ENCODE measurements around the gene MOB3B. TPM values are rescaled to one million over a fixed set of nuclear protein-coding genes. Genes with fewer than 3 reads are reported as not detected.

Gene MOB3B
- total RNA-seq, 1 experiment from 2014 or later, result 0.03 TPM

DNA sequence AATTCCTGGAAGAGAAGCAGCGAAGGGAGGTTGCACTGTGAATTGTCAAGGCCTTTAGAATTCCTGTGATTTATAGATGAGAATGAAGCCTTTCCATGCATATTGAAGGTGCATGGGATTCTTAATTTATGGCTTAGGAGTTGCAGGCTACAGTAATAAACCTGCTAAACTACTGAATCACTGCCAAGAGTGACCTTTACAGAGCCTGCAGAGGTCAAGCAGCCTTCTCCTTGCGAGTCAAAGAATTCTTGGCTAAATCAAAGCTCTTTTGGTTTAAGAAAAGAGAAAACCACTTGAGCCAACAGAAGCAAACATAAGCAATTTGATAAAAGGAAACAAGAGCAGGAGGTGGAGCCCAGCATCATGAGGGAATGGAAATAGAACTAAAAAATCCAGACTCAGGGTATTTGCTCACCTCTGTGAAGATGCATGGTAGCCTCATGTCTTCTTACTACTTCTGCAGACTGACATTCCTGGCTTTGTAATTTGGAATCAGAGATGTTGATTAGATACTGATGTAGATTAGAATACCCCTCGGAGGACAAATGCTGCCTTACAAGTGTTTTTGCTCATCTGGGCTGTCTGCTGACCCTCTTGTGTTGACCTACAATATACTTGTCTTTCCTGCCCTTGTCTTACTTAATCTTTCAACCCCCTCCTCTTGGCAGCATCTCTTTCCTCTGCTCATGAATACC lies 95.8 kb downstream of the MOB3B start:
- TF ChIP-seq POLR2AphosphoS5 (IDR thresholded peaks at IDR 0.05; ENCODE audit: low read depth, low read length), result no peak
- TF ChIP-seq, protein P1, sequence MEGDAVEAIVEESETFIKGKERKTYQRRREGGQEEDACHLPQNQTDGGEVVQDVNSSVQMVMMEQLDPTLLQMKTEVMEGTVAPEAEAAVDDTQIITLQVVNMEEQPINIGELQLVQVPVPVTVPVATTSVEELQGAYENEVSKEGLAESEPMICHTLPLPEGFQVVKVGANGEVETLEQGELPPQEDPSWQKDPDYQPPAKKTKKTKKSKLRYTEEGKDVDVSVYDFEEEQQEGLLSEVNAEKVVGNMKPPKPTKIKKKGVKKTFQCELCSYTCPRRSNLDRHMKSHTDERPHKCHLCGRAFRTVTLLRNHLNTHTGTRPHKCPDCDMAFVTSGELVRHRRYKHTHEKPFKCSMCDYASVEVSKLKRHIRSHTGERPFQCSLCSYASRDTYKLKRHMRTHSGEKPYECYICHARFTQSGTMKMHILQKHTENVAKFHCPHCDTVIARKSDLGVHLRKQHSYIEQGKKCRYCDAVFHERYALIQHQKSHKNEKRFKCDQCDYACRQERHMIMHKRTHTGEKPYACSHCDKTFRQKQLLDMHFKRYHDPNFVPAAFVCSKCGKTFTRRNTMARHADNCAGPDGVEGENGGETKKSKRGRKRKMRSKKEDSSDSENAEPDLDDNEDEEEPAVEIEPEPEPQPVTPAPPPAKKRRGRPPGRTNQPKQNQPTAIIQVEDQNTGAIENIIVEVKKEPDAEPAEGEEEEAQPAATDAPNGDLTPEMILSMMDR (IDR thresholded peaks at IDR 0.05), result no peak
- TF ChIP-seq, protein P2, sequence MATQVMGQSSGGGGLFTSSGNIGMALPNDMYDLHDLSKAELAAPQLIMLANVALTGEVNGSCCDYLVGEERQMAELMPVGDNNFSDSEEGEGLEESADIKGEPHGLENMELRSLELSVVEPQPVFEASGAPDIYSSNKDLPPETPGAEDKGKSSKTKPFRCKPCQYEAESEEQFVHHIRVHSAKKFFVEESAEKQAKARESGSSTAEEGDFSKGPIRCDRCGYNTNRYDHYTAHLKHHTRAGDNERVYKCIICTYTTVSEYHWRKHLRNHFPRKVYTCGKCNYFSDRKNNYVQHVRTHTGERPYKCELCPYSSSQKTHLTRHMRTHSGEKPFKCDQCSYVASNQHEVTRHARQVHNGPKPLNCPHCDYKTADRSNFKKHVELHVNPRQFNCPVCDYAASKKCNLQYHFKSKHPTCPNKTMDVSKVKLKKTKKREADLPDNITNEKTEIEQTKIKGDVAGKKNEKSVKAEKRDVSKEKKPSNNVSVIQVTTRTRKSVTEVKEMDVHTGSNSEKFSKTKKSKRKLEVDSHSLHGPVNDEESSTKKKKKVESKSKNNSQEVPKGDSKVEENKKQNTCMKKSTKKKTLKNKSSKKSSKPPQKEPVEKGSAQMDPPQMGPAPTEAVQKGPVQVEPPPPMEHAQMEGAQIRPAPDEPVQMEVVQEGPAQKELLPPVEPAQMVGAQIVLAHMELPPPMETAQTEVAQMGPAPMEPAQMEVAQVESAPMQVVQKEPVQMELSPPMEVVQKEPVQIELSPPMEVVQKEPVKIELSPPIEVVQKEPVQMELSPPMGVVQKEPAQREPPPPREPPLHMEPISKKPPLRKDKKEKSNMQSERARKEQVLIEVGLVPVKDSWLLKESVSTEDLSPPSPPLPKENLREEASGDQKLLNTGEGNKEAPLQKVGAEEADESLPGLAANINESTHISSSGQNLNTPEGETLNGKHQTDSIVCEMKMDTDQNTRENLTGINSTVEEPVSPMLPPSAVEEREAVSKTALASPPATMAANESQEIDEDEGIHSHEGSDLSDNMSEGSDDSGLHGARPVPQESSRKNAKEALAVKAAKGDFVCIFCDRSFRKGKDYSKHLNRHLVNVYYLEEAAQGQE (IDR thresholded peaks at IDR 0.05; ENCODE audit: insufficient read depth in 1 of 2, low read depth in 2 of 2, low read length in 1 of 2), result no peak
- TF ChIP-seq TCF7L2 (IDR thresholded peaks at IDR 0.05; ENCODE audit: low read depth, low read length), result no peak
- TF ChIP-seq SIN3A (IDR thresholded peaks at IDR 0.05; ENCODE audit: borderline replicate concordance, insufficient read depth, low read depth, low read length), result no peak
- H3K4me1 ChIP-seq (ENCODE audit: control insufficient read depth, insufficient read depth, low read length), result no peaks in the 10 kb centered on the region
- H3K9me3 ChIP-seq (ENCODE audit: control insufficient read depth, insufficient read depth, low read depth, low read length), result no peaks in the 10 kb centered on the region
- no peaks in the 10 kb centered on the region for H3K36me3 ChIP-seq (ENCODE audit: control insufficient read depth, insufficient read depth, low read length)
- in situ Hi-C loops (cut with HindIII; ENCODE audit: low pct_unique_long_range_greater_than_20kb, low sequenced_read_pairs), result no loop called here
- DNase-seq (ENCODE audit: low read depth, low spot score), result no peak
- CTCF ChIA-PET, result no interaction called here
- intact Hi-C loops (cut with micrococcal nuclease; ENCODE audit: unreplicated experiment), result no loop called here
- POLR2A ChIA-PET, result no interaction called here
- BruUV-seq (replicated peaks), result no TSS peak
- H3K27me3 ChIP-seq (ENCODE audit: control insufficient read depth, insufficient read depth, low read length), result no peaks in the 10 kb centered on the region
- no peak overlapping the region for H3K4me3 ChIP-seq (ENCODE audit: low read depth in 2 of 2, low read length in 2 of 2)
- H3K27ac ChIP-seq (ENCODE audit: low read length), result no peak overlapping the region
- no peak for ATAC-seq

DNA sequence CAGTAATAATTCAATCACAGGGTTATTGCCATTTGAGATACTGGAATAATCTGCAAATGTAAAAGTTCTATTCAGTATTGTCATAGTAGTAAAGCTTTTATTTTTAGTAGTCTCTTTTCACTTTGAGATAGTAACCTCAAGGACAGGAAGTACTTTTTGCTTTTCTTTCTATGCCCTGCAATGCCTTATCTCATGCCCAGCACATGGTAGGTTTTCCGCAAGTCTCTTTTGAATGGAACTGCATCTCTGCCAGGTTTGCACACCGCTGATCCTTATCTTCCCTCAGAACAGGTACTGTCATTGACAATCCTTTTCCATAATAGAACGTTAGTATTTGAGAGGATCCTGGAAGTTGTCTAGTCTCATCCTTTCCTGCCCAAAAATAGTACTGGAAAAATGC lies 97.3 kb downstream of the MOB3B start:
- Histone ChIP-seq H3K9me3 (ENCODE audit: control insufficient read depth, insufficient read depth, low read depth, low read length) (no peaks in the 10 kb centered on the region), H3K36me3 (ENCODE audit: control insufficient read depth, insufficient read depth, low read length) (no peaks in the 10 kb centered on the region), H3K27ac (ENCODE audit: low read length) (no peak overlapping the region), H3K27me3 (ENCODE audit: control insufficient read depth, insufficient read depth, low read length) (no peaks in the 10 kb centered on the region), H3K4me1 (ENCODE audit: control insufficient read depth, insufficient read depth, low read length) (no peaks in the 10 kb centered on the region), H3K4me3 (ENCODE audit: low read depth in 2 of 2, low read length in 2 of 2) (no peak overlapping the region)
- DNase-seq (ENCODE audit: low read depth, low spot score) (no peak), ATAC-seq (no peak)
- ChIA-PET POLR2A (no interaction called here), CTCF (no interaction called here)
- TF ChIP-seq POLR2AphosphoS5 (IDR thresholded peaks at IDR 0.05; ENCODE audit: low read depth, low read length), result no peak
- no peak for TF ChIP-seq SIN3A (IDR thresholded peaks at IDR 0.05; ENCODE audit: borderline replicate concordance, insufficient read depth, low read depth, low read length)
- TF ChIP-seq, protein P1 (IDR thresholded peaks at IDR 0.05), result no peak
- TF ChIP-seq, protein P2 (IDR thresholded peaks at IDR 0.05; ENCODE audit: insufficient read depth in 1 of 2, low read depth in 2 of 2, low read length in 1 of 2), result no peak
- no peak for TF ChIP-seq TCF7L2 (IDR thresholded peaks at IDR 0.05; ENCODE audit: low read depth, low read length)
- in situ Hi-C loops (cut with HindIII; ENCODE audit: low pct_unique_long_range_greater_than_20kb, low sequenced_read_pairs) (no loop called here), intact Hi-C loops (cut with micrococcal nuclease; ENCODE audit: unreplicated experiment) (no loop called here)
- BruUV-seq (replicated peaks), result no TSS peak

All from Panc1 (cell line).